ENCODE results near the gene HAGHL.
"Not testable (repeated sequence)": the region's sequence is repeated elsewhere in the genome, so short reads cannot be mapped to it uniquely, and the experiment has no call there.

HAGHL gene

GRCh38 chr16:760545-761343 is 33.8 kb downstream of the HAGHL start, which contains the start of gene MSLN:
TSS of gene MSLN (plus strand) at chr16:760734. CDS start at chr16:762681, 1,947 bp downstream.
- no peak for DNase-seq

GRCh38 chr16:761625-762513 is 35.0 kb downstream of the HAGHL start:
- DNase-seq: no peak

- no peak for DNase-seq
Measured at GRCh38 chr16:762595-763268, 35.8 kb downstream of the HAGHL start.

- DNase-seq: no peak
Measured at GRCh38 chr16:763369-764183, 36.7 kb downstream of the HAGHL start.

GRCh38 chr16:764184-764750 is 37.4 kb downstream of the HAGHL start:
- no peak for DNase-seq

GRCh38 chr16:764848-765487 is 38.1 kb downstream of the HAGHL start:
- no peak for DNase-seq

GRCh38 chr16:765488-765865 is 38.6 kb downstream of the HAGHL start:
- DNase-seq: no peak

GRCh38 chr16:766008-766819 is 39.3 kb downstream of the HAGHL start:
- DNase-seq: no peak

- DNase-seq: no peak
Measured at GRCh38 chr16:766820-767640, 40.1 kb downstream of the HAGHL start.

GRCh38 chr16:767743-768235 is 40.9 kb downstream of the HAGHL start:
- no peak for DNase-seq

- DNase-seq: no peak
Measured at GRCh38 chr16:768428-768827, 41.5 kb downstream of the HAGHL start.

- DNase-seq: no peak
Measured at GRCh38 chr16:769184-769784, 42.4 kb downstream of the HAGHL start.

GRCh38 chr16:769934-770333 is 43.0 kb downstream of the HAGHL start:
- DNase-seq: no peak

- no peak for DNase-seq
Measured at GRCh38 chr16:770411-770810, 43.5 kb downstream of the HAGHL start.

- DNase-seq: no peak
Measured at GRCh38 chr16:772959-773358, 46.1 kb downstream of the HAGHL start.

GRCh38 chr16:774086-775001 is 47.4 kb downstream of the HAGHL start:
- no peak for DNase-seq

GRCh38 chr16:775236-775796 is 48.4 kb downstream of the HAGHL start:
- DNase-seq: no peak

GRCh38 chr16:776298-776697 is 49.4 kb downstream of the HAGHL start:
- DNase-seq: not testable (repeated sequence)

All from NCI-H1105 (cell line).